Germinal center (tissue), 1 donor: ENCODE data around the gene CARMIL1.
"Not testable (repeated sequence)": the region's sequence is repeated elsewhere in the genome, so short reads cannot be mapped to it uniquely, and the experiment has no call there.

Experiments
- DNase-seq: peaks from one replicate; pipeline ENCODE4 v3.0.0; 2012; ENCODE audit warnings: mixed read lengths, low spot score

Gene CARMIL1

DNA sequence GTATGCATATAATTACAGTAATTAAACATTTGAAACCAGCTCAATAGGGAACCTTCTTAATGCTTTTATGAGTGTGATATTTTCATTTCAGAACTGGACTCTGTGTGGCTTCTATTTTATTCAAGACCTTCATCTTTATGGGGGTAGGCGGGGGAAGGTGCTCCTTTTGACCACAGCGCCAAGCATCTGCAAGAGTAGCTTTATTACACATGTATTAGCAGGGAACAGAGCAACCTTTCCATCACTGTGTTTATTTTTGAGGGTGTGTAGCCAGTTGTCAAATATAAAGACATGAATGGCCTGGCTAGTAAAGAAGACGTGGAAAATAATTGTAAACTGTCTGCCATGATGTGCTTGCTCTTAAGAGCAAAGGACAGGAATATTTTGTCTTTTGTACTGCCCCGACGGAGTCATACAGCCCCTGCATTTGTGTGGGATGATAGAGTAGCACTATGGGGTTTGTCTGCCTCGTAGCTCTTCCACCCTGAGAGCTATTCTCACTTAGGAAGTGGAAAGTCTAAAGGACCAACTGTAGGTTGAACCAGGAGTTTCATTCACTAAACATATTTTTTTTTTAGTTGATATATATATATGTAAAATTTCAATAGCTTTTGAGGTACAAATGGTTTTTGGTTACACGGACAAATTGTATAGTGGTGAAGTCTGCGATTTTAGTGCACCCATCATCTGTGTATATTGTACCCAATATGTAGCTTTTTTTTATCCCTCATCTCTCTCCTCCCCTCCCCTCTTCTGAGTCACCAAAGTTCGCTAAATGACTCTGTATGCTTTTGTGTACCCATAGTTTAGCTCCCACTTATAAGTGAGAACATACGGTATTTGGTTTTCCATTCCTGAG lies 91.2 kb downstream of the CARMIL1 start:
- DNase-seq = no peak

DNA sequence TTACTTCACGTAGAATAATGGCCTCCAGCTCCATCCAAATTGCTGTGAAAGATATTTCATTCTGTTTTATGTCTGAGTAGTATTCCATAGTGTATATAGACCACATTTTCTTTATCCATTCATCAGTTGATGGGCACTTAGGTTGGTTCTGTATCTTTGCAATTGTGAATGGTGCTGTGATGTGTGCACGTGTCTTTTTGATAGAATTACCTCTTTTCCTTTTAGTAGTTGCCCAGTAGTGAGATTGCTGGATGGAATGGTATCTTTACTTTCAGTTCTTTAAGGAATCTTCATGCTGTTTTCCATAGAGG lies 91.8 kb downstream of the CARMIL1 start:
- DNase-seq = no peak

DNA sequence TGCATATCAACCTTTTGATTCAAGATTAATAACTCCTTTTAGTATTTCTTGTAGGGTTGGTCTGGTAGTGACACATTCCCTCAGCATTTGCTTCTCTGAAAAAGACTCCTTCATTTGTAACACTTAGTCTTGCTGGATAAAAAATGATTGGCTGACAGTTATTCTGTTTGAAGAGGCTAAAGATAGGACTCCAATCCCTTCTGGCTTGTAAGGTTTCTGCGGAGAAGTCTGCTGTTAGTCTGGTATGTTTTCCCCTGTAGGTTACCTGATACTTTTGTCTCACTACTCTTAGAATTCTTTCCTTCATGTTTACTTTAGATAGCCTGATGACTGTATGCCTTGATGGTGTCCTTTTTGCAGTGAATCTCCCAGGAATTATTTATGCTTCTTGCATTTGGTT lies 96.0 kb downstream of the CARMIL1 start:
- no peak for DNase-seq

DNA sequence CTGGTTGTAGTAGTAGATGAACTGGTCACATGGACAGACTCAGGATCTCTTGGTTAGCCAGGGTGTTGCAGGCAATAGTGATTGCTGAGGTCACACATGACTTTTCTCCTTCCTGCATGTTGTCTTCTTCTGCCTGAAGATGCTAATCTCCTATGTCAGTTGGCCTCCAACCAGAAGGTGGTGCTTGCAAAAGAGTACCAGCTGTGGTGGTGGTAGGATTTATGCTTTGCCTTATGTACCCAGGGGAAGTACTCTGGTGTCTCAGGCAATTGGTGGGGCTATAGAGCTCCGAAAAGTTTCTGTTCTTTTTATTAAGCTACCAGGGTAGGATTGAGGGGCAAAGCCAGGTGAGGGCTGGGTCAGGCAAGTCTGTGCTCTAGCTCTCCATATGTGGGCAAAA lies 98.5 kb downstream of the CARMIL1 start:
- DNase-seq = no peak

DNA sequence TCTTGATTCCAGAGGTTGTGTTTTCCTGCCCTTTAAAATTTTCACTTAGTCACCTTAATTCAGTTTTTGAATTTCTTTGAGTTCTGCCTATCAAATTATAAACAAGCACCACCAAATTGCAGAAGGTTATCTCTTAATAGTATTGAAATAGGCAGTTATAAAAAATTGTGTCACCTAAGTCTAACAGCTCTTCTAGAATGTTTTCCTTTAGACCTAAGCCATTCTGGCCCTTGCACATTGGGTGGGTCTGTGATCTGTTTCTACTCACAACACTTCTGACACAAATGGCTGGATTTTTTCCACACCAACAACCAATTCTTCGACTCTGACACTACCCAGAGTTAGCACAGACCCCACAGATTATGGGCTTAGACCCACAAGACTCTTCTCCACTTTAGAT lies 101.9 kb downstream of the CARMIL1 start:
- no peak for DNase-seq

DNA sequence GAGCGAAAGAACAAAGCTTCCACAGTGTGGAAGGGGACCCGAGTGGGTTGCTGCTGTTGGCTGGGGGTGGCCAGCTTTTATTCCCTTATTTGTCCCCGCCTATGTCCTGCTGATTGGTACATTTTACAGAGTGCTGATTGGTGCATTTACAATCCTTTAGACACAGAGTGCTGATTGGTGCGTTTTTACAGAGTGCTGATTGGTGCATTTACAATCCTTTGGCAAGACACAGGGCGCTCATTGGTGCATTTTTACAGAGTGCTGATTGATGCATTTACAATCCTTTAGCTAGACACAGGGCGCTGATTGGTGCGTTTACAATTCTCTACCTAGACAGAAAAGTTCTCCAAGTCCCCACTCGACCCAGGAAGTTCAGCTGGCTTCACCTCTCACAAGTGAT lies 103.3 kb downstream of the CARMIL1 start:
- not testable (repeated sequence) for DNase-seq

DNA sequence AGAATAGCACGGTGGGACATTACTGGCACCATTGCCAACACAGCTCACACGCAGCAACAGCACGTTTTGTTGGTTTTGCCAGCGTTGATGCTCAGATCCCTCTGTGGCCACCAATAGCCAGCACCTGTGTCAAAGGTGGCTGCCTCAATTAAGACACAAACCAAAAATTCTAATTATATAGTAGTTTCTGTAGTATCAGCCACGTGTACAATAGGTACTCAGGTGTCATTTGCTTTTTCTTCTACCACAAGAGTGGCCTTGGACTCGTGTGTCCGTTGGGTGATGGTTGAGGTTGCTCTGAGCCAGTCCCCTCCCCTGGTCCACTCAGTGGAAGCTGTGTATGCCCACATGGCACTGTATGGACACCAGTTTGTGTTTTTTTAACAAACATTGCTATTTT lies 105.1 kb downstream of the CARMIL1 start:
- no peak for DNase-seq

DNA sequence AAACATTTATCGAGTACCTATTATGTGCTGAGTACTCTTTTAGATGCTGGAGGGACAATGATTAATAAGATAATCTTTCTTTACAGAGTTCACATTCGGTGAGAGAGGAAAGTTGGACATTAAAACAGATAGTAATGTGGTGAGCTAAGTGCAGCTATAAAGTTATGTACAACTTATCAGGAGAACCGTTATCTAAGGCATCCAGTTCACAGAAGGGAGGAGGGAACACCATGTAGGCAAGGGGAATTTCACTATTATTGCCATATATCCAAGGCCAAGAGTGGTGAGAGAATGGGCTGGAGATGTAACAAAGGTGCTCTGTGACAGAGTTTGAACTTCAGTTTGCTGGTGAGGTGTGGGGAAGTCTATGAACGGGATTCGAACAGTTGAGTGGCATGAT lies 105.8 kb downstream of the CARMIL1 start:
- no peak for DNase-seq

DNA sequence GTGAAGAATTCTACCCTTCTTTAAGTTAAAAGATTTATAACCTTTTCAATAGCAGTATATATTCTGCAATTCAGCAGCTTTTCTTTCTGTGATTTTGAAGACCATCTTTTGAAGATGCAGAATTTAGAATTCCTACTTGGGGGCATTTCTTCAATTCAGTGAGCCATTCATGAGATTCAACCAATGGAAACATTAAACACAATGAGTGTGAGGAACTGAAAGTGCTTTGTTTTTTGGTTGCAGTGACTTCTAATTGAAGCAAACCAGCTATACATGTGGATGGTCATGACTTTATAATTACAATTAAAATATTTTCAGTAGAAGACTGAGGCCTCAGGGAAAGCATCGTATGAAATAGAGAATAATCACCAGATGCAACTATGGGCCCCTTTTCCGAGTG lies 108.3 kb downstream of the CARMIL1 start:
- peak; percentile 49 for DNase-seq

DNA sequence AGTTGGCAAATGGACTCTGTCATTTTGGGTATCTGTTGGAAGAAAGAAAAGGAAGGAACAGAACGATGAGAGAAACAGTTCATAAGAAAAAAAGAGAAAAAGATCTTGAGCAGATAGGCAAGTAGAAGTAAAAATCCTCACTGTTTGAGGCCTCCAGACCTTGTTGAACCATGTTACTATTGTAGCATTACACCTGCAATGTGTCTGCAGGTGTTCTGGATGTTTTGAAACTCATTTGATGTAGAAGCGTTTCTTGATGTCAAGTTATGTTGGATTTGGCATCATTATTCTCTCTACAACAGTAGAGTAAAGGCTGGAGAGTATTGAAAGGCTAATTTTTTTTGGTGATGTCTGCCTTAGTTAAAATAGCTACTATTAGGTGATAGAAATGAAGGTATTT lies 108.7 kb downstream of the CARMIL1 start:
- no peak for DNase-seq

DNA sequence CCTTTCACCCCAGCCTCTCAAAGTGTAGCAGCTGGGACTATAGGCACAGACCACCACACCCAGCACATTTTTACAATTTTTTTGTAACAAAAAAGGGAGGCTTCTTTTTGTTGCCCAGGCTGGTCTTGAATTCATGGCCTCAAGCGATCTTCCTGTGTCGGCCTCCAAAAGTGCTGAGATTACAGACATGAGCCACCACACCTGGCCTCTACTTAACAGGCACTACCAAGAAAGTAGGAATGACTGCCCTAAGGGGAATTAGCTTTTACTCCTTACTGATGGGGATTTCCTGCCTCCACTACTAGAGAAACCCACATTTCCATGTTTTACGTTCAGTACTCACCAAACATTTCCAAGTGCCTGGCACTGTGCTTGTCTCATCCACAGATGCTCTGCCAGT lies 109.6 kb downstream of the CARMIL1 start:
- no peak for DNase-seq

DNA sequence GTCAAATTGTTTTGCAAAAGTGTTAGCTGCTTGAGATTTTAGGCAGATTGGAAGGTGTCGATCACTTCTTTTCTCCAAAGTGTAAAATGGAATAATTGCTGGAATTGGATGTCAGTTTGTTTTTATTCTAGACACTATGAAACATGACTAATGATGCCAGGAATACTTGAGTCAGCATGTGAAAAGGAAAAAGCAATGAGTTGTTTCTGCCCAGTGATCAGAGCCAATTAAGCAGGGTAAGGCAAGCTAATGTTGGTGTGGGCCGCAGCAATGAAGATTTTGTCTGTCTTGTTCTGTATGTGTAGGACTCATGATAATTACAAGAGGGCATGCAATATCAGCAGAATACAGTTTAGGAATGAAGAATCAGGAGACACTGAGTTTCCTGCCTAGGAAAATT lies 110.3 kb downstream of the CARMIL1 start:
- DNase-seq = no peak

DNA sequence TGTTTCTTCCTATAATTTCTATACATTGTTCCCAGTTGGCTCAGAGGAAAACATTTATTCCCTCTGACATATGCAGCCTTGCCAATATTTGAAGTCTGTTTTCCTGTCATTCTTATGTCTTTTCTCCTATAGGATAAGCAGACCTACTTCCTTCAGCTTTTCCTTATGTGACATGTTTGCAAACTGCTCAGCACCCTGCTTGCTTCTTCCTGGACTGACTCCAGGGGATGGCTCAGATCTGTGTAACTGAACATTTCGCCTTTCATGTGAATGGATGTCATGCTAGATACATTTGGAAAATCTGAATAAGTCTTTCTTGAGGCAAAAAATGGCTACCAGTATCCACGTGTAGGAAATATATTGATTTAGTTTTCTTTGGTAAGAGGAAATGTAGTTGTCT lies 113.2 kb downstream of the CARMIL1 start:
- no peak for DNase-seq

DNA sequence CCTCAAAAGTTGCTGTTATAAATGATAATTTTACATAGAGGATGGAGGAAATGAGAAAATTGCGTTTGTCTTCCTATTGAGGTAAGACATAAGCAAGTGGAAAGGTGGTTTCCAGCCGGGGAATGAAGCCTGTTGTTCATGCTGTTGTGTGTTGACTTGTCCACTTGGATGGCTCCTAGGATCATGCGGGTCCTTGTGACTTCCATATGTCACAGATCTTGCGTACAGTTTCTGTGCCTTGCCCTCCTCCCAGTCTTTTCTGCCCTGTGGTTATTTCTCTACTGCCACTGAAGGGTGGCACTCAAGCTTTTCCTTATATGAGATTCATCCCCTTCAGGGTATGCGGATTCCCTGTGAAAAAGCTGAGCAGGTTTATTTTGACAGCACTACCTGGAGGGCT lies 116.6 kb downstream of the CARMIL1 start:
- no peak for DNase-seq

DNA sequence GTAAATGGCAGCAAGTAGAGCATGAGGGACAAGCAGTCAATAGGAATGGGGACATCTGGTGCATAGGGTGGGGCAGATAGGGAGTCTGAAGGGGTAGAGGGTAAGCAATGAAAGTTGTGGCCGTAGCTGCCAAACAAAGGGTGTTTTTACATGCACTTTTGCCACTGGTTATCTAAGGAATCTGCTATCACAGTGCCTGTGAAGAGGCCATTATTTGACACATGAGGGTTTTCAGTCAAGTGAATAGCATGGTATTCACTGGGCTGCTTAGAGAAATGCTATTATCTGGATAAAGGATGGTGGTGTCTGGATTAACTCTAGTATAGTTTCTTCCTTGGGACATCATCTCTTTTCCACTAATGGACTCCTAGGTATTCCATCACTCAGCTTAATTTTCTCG lies 118.2 kb downstream of the CARMIL1 start:
- no peak for DNase-seq

DNA sequence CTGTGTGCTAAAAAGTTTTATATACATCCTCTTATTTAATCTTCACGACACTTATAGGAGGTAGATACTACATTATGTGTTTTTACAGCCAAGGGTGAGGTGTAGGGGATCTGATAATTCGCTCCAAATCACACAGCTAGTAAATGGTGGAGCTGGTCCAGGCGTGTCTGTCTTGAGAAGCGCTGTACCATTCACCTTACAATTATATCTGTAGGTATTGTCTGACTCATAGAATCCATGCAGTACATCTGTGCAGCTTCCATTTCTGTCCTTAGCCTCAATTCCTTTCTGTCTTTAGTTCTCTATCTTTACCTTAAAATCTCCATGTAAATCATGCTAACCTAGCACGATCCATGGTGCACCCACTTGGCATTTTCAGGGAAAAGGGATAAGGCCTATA lies 120.7 kb downstream of the CARMIL1 start:
- DNase-seq = no peak

DNA sequence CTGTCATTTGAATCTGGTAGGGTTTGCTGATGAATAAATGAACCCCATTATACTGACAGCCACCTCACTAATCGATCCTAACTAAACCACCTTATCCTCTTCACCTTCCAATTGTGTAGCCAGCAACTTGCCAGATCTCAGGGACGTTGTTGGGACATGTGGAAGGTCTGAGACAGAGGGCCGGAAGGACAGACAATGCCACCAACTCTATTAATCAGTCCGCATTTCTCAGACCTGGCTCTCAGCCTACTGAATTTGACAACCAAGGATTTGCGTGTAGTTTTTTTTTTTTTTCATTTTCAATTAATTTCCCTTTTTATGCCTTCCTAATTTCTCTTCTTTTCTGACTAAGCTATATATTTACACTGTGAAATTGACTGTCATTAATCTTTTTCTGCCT lies 122.5 kb downstream of the CARMIL1 start:
- DNase-seq = no peak

DNA sequence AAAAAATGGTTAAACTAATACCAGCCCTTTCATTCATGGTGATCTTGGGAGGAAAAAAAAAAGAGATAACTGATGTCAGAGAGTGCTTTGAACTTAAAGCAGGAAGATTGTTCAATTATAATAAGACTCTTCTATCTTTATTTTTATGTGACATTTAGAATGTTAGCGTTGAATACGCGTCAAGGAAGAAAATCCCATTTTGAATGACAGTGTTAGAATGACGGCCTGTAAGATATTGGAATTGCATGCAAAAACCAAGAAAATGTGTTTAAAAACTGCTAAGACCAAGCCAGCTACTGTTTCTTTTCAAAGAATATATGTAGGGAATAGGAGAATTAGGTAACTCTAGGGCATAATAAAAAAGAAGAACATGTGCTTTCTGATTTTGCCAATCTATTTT lies 123.0 kb downstream of the CARMIL1 start:
- no peak for DNase-seq

DNA sequence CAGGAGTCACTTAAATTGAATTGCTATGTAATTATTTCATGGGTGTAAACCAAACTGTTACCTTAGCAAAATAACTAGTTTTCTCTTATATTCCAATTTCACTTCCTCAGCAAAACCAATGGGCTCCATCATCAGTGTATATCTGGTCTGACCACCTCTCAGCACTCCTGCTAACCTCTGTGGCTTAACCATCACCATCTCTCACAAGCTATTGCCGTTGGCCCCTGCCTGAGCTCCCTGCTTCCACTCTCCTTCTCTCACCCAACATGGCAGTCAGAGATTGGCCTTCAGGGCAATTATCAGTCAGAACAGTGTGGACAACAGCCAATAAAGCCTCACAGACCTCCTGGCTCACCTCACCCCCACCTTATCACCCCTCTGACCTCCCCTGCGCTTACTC lies 124.0 kb downstream of the CARMIL1 start:
- no peak for DNase-seq

DNA sequence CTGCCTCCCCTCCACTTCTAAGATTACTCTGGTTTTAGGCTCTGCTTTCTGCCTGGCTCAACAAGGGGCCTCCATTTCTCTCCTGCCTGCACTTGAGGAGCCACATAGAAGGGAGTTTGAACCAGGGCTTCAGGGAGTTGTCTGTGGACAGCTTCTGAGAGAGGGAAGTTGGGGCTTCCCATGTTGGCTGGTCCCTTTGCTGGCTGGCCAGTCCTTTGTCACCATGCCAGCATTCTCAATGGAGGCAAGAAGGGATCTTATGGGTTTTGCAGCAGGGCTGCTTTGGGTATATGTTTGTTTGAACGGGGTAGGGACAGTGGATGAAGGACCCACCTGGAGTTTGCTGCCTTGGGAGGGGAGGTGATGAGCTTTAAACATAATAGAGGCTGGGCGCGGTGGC lies 124.9 kb downstream of the CARMIL1 start:
- no peak for DNase-seq

DNA sequence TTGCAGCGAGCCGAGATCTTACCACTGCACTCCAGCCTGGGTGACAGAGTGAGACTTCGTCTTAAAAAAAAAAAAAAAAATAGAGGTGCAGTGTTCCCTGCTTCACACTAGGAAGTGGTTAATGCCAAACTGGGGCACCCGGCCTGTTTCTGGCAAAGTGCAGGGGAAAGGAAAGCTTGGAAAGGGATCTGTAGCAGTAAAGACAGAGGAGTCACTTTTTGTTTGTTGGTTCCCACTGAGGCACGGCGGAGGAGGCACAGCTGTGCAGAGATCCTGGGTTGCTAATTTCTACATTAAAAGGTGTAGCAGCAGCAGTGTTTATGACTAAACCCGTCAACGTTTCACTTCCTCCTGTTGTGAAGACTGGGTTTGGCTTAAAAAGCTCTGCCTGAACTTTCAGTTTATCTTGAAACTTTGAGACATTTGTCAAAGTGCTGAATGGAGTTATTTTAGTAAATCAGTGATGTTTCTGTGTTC lies 125.6 kb downstream of the CARMIL1 start:
- peak; percentile 46 for DNase-seq

DNA sequence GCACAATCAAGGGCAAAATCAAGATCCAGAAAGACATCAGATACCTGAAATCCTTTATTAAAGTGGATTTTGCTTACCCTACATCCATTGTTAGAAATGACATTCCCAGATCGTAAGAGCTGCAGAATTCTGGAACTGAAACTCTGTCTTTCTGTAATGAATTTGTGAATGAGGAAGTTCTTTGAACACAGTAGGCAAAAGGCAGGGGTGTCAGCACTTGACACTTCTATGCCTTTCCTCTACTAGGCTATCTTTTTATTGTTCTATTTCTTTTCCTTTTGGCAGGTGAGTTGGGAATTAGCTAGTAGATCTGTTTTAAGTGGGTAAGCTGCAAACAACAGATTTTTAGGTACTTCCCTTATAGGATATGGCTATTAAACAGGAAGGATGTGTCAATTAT lies 126.3 kb downstream of the CARMIL1 start:
- DNase-seq = peak; percentile 34

DNA sequence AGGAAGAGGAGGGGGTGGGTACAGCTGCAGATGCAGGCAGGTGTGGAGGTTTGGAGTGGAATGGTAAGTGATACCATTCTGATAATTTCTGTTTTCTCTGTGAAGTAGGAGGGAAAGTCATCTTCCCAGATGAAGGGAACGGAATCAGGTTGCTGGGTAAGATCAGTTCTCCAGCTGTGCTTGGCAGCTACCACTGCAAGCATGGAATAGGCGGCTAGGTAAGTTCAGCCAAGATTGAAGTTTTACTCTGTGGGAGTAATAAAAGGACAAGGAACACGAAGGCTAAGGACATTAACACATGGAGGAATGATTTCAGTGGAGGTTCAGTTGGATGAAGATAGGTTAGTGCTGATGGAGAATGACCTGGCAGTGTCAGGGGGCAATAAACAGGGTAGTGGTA lies 128.3 kb downstream of the CARMIL1 start:
- DNase-seq = no peak

DNA sequence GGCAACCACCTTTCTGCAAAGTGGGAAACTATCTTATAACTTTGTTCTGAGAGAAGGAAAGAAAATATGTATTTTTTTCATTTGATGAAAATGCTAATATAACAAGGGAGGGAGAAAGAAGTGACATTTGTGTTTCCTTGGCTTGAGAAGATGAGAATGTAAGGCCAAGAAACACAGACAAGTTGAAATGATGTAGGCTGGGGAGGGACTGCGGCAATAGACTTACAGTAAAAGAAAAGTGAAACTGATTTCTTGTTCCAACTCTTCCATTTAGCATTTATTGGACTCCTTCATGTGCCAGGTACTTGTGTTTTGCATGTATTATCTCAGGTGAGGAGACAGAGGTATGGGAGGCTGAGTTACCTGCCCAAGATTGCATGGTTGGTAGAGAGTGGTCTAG lies 130.9 kb downstream of the CARMIL1 start:
- DNase-seq = no peak
